ENCODE results near the gene JPH4.
A peak's percentile ranks its signal among the peaks of the same experiment; 100 is the strongest.

Gene JPH4

DNA sequence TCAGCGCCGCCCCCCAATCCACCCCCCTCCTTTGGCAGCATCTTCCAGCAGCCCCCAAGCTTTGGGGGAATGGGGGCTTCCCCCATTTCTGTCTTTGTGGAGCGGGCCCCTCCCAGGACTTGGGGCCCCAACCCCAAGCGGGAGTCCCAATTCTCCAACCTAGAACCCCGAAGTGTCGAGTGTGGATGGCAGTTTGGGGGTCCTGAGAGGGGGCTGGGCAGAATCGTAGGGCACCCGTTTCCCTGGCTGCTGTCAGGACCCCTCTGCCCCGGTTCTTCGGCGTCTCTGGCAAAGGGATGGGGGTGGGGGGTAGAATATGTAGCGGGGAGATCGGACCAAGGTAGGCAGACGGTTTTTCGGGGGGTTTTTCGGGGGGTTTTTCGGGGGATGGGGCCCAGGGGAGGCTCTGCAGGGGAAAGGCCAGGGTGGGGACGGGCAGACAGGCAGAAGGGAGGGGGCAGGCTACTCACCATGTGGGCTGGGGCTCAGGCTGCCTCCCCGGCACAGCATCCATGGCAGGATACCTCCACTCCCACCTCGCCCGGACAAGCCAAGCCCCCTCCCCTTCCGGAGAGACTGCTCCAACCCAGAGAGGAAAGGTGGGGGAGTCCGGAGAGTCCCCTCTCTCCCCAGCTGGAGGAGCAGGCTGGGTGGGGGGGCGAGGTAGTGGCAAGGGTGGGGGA is 739 bp downstream of the JPH4 start:
- DNase-seq, result no peak

DNA sequence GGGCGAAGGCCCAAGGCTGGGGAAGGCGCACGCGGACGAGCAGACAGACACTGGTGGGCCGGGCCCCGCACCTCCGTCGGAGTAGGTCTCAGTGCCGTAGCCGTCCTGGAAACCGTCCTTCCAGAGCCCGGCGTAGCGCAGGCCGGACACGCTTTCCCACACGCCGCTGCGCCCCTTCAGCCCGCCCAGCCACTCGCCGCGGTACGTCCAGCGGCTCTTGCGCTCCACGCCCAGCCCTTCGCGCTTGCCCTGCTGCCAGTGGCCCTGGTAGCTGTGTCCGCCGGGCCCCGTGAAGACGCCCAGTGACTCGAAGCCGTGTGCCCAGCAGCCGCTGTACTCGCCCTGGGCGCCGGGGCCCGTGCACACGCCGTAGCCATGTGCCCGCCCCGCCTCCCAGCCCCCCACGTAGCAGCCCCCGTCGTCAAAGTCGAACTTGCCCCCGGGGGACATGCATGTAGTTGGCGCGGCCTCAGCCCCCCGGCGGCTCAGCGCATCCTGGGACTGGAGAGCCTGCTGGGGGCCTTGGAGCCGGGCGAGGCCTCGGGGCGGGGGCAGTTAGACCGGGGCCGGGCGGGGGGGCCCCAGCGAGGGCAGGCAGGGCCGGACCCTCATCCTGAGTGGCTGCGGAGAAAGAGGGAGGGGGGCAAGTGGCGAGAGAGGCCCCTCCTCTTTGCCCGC is 1.4 kb downstream of the JPH4 start:
- DNase-seq, result no peak

- DNase-seq, result peak; percentile 41
These were observed 5.1 kb downstream of the JPH4 start for GRCh38 chr14:23573384-23574015.

DNA sequence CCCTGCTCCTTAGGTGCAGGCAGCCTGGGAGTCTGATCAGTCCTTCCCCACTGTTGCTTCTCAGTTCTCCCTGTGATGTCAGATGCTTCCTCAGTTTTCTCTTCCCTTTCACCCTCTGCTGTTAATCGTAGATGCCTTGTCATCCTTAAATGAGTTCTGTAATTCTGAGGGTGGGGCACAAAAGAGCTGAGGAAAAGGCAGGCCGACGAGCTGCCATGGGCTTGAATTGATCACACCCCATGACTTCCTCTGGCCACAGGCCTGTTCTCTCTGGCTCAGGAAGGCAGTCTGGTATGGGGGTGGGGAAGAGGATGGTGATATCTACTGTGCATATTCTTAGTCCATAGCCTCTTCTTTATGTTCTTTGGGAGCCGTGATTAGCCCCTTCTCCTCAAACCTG is 5.8 kb downstream of the JPH4 start:
- DNase-seq, result peak; percentile 30

GRCh38 chr14:23572524-23572828 is 6.1 kb downstream of the JPH4 start:
- DNase-seq, result no peak

- peak; percentile 58 for DNase-seq
These were observed 6.7 kb downstream of the JPH4 start for GRCh38 chr14:23571701-23572523.

GRCh38 chr14:23570806-23571483 is 7.6 kb downstream of the JPH4 start:
- peak; percentile 56 for DNase-seq

GRCh38 chr14:23569443-23570151 is 9.0 kb downstream of the JPH4 start:
- DNase-seq, result peak; percentile 61

GRCh38 chr14:23568600-23569331 is 9.8 kb downstream of the JPH4 start:
- peak; percentile 68 for DNase-seq

- peak; percentile 54 for DNase-seq
These were observed 10.5 kb downstream of the JPH4 start for GRCh38 chr14:23568021-23568599.

- DNase-seq, result peak; percentile 95
These were observed 11.2 kb downstream of the JPH4 start, which contains the start of gene AP1G2 for GRCh38 chr14:23567186-23568020. AP1G2 (minus strand) TSS chr14:23567791; CDS start chr14:23567314, 477 bp downstream.

DNA sequence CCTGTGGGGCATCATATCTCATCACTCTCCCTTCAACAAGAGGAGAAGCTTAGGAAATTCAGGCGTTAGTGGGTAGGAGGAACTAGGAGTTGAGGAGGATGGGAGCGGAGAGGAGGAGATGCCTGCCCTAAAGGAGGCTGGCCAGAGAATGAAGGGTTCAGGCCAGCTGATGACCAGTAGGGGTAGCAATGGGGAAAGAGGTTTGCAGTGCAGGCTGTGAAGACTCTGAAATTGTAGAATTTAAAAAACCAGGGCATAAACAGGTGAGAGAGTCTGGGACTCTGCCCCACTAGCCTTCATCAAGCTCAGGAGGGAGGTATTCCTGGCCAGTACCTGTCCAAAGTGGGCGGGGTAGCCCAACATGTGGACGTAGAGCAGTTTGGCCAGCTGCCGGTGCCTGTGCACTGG is 11.8 kb downstream of the JPH4 start:
- no peak for DNase-seq

DNA sequence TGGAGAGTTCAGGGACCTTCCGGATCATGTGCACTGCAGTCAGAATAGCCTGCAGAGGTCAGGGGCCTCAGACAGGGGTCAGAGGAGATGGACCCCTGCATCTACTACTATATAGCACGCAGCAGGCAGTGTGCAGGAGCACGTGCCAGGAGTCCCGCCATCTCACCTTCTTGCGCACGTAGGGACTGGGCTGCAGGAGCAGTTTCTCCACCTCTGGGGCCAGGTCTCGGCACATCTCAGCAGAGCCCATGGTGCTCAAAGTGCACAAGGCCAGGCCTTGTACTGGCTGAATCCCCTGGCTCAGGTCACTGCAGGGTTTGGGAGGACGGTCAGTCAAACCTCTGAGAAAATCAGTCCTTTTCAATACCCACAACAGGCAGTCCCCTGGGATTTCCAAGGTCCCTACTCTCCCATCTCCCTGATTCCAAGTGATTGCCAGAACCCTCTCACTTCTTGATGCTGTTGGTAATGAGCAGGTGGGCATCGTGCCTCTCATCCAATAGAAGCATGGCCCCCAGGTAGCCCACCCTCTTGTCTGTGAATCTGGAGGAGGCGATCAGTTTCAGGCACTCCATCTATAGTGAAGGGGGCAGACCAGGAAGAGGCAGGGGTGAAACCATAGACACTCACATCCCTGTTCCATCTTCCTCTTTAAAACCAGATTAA is 12.3 kb downstream of the JPH4 start:
- DNase-seq, result no peak

DNA sequence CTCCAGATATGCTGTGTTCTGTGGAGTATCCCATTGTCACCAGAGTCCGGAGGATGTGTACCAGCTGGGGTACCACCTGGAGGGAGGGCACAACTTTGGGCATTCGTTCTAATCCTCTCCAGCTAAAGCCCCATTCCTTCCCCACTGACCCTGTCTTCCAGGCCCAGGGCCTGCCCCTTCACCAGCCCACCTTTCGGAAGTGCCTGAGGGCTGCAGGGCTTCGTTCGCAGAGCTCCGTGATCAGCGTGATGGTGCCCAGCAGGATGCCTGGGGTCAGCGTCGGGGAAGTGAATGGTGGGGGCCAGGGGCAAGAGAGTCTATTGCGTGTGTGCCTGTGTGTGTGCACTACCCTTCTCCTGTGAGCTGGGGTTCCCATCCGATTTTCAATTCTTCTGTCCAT is 13.0 kb downstream of the JPH4 start:
- DNase-seq, result no peak

DNA sequence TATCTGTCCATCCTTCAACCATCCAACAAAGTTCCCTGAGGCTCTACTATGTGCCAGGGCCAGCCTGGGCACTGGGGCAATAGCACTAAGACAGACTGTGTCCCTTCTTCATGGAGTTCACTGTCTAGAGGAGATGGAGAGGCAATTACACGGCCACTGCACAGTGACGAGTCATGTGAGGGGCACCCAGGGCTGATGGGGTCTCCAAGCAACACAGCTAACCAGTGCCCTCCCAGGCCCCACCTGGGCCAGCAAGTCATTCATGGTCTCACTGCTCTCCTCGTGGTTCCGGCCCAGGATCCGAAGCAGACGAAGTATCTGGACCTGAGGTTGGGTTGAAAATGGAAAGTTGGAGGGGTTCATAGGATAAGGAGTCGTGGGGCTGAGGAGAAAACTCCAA is 13.7 kb downstream of the JPH4 start:
- DNase-seq, result no peak

GRCh38 chr14:23564181-23564812 is 14.3 kb downstream of the JPH4 start:
- DNase-seq, result no peak

- no peak for DNase-seq
These were observed 15.0 kb downstream of the JPH4 start for GRCh38 chr14:23563473-23564180.

DNA sequence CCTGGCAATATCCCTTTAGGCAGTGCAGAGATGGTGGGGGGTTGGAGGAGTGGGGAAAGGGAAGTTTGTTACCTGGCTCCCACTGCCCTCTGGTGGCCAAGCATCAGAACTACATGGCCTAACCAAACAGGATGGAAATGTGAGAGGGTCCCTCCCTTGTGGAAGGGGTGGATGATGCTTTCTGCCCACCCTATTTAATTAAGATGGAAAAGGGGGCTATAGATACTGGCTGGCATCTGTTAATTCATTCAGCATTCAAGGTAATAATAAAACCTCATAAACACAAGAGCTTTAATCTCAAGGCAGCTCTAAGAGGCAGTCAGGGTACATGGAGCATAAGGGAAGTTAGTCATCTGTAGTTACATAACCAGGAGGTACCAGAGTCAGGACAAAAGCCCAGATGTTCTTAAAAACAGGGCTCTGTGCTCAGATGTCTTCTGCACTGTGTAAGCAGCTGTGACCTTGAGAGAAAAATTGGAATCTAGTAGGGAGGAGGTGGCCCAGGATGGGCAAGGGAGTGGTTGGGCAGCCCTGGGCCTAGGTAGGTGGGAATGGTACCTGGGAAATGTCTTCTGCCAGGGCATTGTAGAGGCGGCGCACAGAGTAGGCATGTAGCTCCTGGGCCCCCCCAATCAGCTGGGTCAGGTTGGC is 15.6 kb downstream of the JPH4 start:
- DNase-seq, result peak; percentile 85
